CD4-positive, alpha-beta T cell treated with Interleukin-15 for 1 hour (primary cell): Measurements from ENCODE around the gene CACNA1I.

Source experiments
- DNase-seq: peaks from one replicate; pipeline ENCODE4 v3.0.0-alpha.2; 2020

The CACNA1I gene

GRCh38 chr22:39568278-39568981, 2.1 kb upstream of the CACNA1I start:
- no peak for DNase-seq

GRCh38 chr22:39569066-39569465, 1.5 kb upstream of the CACNA1I start:
- no peak for DNase-seq

GRCh38 chr22:39570226-39570625, 327 bp upstream of the CACNA1I start:
- no peak for DNase-seq

- no peak for DNase-seq
Measured at GRCh38 chr22:39571538-39571937, 985 bp downstream of the CACNA1I start.

GRCh38 chr22:39574779-39575551, 4.4 kb downstream of the CACNA1I start:
- DNase-seq: no peak

- no peak for DNase-seq
Measured at GRCh38 chr22:39575552-39575825, 4.9 kb downstream of the CACNA1I start.

- DNase-seq: no peak
Measured at GRCh38 chr22:39576027-39576426, 5.5 kb downstream of the CACNA1I start.

GRCh38 chr22:39577366-39577765, 6.8 kb downstream of the CACNA1I start:
- DNase-seq: no peak

GRCh38 chr22:39577900-39578299, 7.3 kb downstream of the CACNA1I start:
- no peak for DNase-seq

- no peak for DNase-seq
Measured at GRCh38 chr22:39580006-39580441, 9.5 kb downstream of the CACNA1I start.

- DNase-seq: no peak
Measured at GRCh38 chr22:39580795-39581194, 10.2 kb downstream of the CACNA1I start.

- DNase-seq: no peak
Measured at GRCh38 chr22:39581303-39581702, 10.8 kb downstream of the CACNA1I start.

- DNase-seq: no peak
Measured at GRCh38 chr22:39583066-39583667, 12.6 kb downstream of the CACNA1I start.

- DNase-seq: no peak
Measured at GRCh38 chr22:39589875-39590274, 19.3 kb downstream of the CACNA1I start.

- no peak for DNase-seq
Measured at GRCh38 chr22:39592081-39593065, 21.8 kb downstream of the CACNA1I start.

- DNase-seq: no peak
Measured at GRCh38 chr22:39593066-39593930, 22.7 kb downstream of the CACNA1I start.

- DNase-seq: no peak
Measured at GRCh38 chr22:39593931-39594285, 23.4 kb downstream of the CACNA1I start.

GRCh38 chr22:39594411-39594810, 23.9 kb downstream of the CACNA1I start:
- no peak for DNase-seq

GRCh38 chr22:39595622-39596172, 25.1 kb downstream of the CACNA1I start:
- no peak for DNase-seq

GRCh38 chr22:39596601-39597000, 26.0 kb downstream of the CACNA1I start:
- DNase-seq: no peak

- no peak for DNase-seq
Measured at GRCh38 chr22:39597236-39597869, 26.8 kb downstream of the CACNA1I start.
